Measurements from ENCODE around the gene NCS1.

The NCS1 gene

GRCh38 chr9:130196643-130197042 is 24.4 kb downstream of the NCS1 start:
- peak; percentile 72 for DNase-seq

GRCh38 chr9:130197386-130197785 is 25.2 kb downstream of the NCS1 start:
- DNase-seq, result no peak

GRCh38 chr9:130197888-130198287 is 25.7 kb downstream of the NCS1 start:
- no peak for DNase-seq

- DNase-seq, result no peak
Observed at GRCh38 chr9:130198501-130199179, 26.4 kb downstream of the NCS1 start.

DNA sequence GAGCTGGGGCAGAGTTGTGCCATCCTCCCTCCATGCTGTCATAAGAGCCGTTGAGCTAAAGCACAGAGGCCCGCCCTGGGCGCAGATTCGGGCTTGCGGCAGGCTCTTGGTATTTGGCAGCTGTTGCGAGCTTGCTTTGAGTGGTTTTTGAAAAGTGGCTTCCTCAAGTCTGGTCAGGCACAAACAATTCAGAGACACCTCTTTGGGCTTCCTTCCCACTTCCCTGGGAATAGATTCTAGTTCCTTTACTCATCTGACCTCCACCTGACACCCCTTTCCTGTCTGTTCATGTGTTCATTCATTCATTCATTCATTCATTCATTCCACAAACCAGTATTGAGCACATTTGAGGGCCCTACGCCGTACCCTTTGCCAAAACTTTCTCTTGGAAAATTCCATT is 27.4 kb downstream of the NCS1 start:
- peak; percentile 85 for DNase-seq

DNA sequence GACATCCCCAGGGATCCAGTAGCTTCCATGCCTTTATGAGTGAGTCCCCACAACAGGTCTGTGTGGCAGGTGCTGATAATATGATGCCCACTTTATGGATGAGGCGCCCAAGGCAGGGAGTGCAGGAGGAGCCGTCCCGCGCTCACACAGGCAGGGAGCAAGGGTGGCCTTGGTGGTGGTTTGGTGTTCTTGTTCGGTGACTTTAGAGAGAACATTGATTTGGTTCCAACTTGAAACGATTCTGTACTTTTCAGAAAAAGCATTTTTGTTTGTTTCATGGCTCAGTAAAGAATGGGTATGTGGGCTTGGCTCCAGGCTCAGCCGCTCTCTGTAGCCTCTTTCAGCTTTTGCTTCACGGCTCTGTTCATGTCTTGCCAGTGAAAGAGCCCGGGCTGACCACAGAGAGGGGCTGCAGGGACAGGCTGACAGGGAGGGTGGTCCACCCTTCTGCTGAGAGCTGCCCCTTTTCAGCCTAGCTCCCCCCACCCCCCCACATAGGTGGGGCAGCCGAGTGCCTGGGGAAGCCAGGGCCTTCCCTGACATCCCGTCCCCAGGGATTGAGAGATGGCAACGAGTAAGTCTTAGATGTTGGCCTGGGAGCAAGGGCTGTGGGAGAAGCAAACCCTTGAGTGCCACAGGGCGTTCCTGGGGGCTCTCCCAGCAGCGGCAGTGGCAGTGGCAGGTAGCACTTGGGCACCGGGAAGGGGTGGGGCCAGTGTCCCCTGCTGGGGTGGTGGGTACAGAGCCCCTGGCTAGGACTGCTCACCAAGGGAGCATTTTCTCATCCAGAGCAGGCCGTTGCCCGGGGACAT is 28.0 kb downstream of the NCS1 start:
- DNase-seq, result peak; percentile 57

- no peak for DNase-seq
Observed at GRCh38 chr9:130201399-130201873, 29.2 kb downstream of the NCS1 start.

DNA sequence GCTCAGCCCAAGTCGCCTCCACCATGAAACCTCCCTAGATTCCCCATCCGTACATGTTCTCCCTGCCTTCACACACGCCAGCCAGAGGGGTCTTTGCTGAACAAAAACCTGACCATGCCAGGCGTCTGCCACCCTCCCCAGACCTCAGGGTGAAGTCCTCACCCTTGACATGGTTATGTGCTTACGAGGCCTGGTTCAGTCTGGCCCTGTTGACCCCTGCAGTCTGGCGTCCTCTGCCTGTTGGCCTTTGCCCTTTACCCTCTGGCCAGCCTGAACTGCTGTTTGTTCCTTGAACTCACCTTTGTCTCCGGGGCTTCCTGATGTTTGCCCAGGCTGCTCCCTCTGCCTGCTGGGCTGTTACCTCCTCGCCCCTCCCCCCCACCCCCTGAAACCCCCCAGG is 29.8 kb downstream of the NCS1 start:
- no peak for DNase-seq

DNA sequence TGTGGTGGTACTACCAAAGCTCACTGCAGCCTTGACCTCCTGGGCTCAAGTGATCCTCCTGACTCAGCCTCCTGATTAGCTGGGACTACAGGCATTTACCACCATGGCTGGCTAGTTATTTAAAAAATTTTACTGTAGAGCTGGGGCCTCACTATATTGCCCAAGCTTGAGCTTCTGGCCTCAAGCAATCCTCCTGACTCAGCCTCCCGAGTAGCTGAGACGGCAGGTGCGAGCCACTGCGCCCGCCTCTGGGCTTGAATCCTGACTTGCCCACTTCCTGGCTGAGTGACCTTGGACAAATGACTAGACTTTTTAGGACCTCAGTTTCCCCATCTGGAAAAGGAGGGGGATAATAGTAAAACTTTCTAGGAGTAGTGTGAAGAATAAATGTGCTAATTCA is 32.1 kb downstream of the NCS1 start:
- no peak for DNase-seq

DNA sequence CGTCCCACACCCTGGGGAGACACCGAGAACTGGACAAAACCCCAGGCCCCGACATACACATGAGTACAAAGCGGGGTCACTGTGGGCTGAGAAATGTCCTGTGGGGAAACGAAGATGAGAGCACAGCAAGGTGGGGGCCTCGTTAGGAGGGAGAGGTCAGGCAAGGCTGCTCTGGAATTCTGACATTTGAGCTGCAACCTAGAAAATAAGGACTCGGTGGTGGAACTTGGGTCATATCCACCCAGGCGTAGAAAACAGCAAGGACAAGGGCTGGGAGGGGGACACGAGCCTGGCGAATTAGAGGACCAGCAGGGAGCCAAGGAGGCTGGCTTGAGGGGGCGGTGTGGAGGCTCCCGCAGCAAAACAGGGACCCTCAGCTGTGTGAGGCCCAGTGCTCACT is 32.8 kb downstream of the NCS1 start:
- DNase-seq, result no peak

- DNase-seq, result no peak
Observed at GRCh38 chr9:130205912-130206311, 33.7 kb downstream of the NCS1 start.

DNA sequence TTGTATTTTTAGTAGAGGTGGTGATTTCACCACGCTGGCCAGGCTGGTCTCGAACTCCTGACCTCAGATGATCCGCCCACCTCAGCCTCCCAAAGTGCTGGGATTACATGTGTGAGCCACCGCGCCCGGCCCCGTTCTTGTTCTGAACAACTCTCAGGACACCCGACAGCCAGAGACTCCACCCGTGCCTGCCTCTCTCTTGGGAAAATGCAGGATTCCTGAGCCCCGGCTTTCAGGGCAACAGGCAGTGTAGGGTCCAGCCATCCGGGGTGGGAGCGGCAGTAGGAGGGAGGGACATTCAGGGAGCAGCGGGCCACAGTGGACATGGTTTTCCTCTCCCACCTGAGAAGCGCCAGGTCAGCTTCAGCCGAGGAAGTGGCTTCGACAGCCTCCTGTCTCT is 34.4 kb downstream of the NCS1 start:
- no peak for DNase-seq

DNA sequence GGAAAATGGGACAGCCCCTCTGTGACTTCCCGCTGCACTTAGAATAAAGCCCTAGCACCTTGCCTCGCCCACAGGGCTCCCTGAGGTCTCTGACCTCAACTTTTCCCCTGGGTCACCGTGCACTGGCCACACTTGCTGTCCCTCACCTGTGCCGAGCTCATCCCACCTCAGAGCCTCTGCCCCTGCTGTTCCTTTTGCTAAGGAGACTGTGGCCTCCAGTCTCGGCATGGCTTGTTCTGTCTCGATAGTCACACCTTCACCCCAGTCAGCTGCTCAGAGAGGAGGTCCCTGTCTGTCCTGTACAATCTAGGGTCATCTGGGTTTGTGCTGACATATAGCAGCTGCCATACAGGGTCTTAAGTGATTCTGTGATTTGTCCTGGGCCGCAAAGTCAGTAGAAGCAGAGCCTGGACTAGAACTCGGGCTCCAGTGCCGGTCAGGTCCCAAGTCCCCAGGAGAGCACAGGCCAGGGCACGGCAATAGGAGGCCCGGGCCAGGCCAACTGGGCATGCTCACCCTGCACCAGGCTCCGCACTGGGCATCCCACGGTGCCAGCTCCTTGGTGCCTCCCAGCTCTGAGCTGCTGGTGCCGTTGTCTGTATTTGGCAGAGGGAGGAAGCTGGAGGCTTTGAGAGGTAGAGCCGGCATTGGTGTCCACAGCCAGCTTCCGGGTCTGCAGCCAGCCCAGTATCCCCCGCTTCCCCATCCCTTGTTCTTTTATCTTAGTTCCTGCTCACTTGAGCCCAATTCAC is 35.2 kb downstream of the NCS1 start:
- DNase-seq, result no peak

- no peak for DNase-seq
Observed at GRCh38 chr9:130208600-130209347, 36.6 kb downstream of the NCS1 start.

GRCh38 chr9:130209422-130209821 is 37.2 kb downstream of the NCS1 start:
- no peak for DNase-seq

DNA sequence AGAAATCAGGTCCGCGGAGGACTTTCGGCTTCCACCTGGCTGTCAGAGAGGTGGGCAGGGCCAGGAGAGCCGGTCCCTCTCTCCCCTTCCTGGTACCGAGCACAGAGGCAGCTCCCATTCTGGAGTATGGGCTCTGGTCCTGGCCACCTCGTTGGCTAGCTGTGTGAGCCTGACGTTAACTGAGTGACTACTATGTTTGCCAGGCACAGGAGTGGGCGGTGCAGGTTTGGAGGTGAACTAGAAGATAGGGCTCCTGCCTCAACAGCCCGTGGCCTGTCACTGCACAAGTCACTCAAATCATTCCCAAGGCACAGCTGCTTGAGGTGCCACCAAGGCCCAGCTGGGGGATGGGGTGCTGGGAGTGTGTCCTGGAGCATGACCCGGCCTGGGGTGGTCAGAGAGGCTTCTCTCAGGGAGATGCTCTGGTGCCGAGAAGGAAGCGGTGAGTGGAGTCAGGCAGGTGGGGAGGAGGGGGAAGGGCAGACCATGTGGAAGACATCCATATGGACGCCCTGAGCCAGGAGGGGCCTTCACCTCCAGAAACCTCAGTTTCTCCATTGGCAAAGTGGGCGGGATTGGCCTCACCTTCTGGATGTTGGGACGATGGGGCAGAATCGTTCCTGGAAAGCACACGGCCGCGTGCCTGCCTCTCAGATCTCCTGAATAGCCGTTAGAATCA is 39.5 kb downstream of the NCS1 start:
- DNase-seq, result no peak

DNA sequence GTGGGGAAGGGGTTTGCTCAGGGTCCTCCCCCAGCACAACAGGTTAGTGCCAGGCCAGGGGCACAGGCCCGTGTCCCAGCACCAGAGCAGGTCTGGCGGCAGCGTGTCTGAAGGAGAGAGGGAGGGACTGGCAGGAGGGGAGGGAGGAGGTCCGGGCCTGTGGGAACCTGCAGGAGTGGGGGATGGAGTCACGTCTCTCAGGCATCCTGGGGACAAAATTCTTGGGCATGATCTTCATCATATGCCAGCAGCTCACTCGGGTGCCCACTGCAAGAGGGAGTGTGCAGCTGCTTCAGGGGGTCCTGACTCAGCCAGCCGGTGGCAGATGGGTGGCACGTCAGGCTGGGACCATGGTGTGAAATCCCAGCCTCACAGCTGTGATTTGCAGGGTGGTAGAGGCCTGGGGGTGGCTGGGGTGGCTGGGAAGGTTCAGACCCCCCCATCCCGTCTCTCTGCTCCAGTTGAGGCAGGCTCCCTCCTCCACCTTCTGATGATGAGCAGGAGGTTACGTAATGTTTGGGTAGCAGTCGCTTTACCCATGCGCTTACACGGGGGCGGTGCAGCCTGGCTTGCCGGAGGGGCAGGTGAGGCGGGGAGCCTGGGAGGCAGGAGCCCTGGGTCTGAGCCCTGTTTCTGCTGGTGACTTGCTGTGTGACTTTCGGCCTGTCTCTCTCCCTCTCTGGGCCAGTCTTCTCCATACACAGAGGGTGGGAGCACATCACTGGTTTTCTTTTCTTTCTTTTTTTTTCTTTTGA is 40.5 kb downstream of the NCS1 start:
- no peak for DNase-seq

DNA sequence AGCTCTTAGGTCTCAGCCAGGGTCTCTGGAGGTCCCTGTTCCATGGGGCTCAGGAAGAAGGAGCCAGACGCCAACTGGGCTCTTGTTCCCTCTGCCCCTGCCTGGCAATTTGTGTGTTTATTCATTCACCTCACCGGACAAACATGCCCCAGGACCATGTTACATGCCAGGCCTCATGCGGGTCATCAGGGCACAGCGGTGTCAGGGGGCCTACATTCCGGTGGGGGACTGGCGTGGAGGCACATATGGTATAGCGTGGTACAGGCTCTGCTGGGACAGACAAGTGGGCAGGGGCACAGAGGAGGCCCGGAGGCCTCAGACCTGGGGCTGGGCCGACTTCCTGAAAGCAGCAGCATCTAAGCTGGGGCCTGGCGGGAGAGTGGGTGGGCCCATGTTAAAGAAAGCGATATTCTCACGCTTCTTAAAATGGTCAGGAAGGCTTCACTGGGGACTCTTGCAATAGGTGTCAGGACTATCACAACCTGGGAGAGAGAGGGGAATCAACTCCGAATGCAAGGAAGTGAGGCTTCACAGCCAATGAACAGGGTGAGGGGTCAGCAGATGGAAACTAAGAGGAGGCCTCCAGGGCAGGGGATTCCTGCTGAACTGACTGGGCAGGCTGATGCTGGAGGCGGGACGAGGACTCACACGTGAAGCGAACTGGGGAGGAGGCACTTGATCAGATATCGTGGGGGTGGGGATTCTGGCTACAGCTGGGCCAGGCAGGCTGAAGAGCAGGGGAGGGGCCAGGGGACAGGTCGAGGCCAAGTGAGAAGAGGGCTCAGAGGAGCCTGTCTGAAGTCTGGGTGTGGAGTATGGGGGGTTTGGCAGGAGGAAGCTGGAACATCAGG is 41.9 kb downstream of the NCS1 start:
- peak; percentile 73 for DNase-seq

GRCh38 chr9:130214776-130215340 is 42.7 kb downstream of the NCS1 start:
- no peak for DNase-seq

Data from DMS79 (cell line).